Subcutaneous adipose tissue (tissue), 4 donors: Measurements from ENCODE around the gene MIX23. TPM values are rescaled to one million over a fixed set of nuclear protein-coding genes. Genes with fewer than 3 reads are reported as not detected.

Experiments used
- total RNA-seq, 4 donors: library from RNA; depleted of rRNA; stranded (reverse); fragments of >200 nt; gene quantifications; one replicate each; pipeline ENCODE4 v1.1.0, GENCODE V29; 2016
- TF ChIP-seq, protein P1 (sequence below): fragments of 450-650 bp; IDR thresholded peaks from one replicate; pipeline ENCODE4 v1.5.1; 2016; ENCODE audit warnings: low read depth, mild to moderate bottlenecking, control low read depth, antibody characterized with exemption, moderate library complexity

Gene MIX23
- total RNA-seq, 4 donors from 2014 or later = 10.4 to 20.2 (median 14.4) TPM

DNA sequence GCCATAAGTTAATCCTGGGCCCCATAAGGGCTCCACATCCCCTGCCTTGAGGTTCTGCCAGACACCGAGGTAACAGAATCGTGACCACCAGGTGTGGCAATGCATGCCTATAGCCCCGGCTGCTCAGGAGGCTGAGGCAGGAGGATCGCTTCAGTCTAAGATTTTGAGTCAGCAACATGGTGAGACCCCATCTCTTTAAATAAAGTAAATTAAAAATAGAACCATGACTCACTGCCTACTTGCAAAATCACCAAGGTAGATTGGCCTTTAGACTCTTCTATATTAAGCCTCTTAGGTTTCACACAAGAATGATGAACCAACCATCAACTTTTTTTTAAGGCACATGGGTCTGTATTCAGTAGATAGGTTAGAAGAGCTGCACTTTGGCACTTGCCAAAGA lies 23.2 kb upstream of the MIX23 start:
- TF ChIP-seq, protein P1, sequence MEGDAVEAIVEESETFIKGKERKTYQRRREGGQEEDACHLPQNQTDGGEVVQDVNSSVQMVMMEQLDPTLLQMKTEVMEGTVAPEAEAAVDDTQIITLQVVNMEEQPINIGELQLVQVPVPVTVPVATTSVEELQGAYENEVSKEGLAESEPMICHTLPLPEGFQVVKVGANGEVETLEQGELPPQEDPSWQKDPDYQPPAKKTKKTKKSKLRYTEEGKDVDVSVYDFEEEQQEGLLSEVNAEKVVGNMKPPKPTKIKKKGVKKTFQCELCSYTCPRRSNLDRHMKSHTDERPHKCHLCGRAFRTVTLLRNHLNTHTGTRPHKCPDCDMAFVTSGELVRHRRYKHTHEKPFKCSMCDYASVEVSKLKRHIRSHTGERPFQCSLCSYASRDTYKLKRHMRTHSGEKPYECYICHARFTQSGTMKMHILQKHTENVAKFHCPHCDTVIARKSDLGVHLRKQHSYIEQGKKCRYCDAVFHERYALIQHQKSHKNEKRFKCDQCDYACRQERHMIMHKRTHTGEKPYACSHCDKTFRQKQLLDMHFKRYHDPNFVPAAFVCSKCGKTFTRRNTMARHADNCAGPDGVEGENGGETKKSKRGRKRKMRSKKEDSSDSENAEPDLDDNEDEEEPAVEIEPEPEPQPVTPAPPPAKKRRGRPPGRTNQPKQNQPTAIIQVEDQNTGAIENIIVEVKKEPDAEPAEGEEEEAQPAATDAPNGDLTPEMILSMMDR = no peak

DNA sequence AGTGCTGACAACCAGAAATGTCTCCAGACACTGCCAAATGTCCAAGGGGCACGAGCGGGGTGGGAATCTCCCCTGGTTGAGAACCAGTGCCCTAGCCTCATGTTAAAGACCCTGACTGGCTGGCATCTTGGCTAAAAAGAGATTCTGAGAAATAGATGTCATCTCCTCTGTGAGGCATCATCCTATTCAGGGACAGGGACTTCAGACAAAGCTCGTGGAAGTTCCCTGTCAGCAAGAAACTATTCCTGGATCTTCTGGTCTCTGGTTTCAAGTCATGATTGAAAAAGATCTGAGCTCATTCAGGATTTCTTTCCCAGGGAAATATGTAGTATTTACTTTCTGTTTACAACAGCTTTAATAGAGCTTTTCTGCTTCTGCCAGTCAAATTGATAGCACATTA lies 22.0 kb upstream of the MIX23 start:
- TF ChIP-seq, protein P1 = no peak

DNA sequence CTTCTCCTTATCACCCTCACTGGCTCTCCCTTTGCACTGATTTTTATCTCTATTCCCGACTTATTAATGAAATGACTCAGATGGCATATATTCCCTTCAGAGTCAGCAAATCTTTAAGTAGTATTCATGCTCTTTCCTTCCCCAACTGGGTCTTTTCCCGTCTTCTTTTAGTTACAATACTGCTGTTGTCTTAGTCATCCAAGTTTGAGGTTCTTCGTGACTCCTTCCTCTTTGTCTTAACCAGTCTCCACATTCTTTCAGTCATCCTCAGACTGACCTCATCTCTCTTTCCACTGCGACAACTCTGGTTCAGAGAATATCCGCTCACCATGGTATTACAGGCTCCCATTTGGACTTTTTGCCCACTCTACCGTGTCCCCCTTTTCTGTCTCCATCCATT lies 20.5 kb upstream of the MIX23 start:
- TF ChIP-seq, protein P1 = no peak

DNA sequence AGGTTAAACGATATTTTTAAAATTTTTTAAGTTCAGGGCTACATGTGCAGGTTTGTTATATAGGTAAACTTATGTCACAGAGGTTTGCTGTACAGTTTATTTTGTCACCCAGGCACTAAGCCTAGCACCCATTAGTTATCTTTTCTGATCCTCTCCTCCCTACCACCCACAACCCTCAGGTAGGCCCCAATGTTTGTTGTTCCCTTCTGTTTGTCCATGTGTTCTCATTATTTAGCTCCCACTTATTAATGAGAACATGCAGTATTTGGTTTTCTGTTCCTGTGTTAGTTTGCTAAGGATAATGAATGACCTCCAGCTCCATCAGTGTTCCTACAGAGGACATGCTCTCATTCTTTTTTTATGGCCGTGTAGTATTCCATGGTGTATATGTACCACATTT lies 15.9 kb upstream of the MIX23 start:
- TF ChIP-seq, protein P1 = no peak

DNA sequence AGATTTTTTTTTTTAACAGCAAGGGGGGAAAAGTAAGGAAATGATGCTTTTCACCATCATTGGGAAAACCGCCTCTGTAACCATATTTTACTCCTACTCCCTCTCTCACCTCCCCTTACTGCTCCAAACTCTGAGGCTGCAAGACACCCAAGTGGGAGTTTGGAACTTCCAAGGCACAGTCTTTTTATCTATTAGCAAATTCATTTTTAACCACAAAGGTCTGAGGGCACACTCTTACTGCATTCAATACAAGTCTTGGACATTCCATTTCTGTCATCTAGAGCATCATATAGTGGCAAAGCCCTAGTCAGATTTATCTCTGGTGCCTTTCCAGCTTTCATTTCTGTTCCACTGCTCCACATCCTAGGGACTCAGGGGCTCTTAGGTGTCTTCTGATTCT lies 14.2 kb upstream of the MIX23 start:
- TF ChIP-seq, protein P1 = no peak

DNA sequence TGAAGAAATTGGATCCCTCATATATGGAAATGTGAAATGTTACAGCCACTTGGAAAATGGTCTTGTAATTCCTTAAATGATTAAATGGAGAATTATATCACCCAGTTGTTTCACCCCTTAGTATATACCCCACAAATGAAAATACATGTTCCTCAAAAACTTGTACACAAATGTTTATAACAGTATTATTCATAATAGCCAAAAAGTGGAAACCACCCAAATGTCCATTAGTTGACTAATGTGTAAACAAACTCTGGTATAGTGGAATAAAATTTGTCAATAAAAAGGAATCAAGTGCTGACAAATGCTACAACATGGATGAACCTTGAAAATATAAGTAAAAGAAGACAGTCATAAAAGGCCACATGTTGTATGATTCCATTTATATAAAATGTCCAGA lies 13.5 kb upstream of the MIX23 start:
- TF ChIP-seq, protein P1 = no peak

DNA sequence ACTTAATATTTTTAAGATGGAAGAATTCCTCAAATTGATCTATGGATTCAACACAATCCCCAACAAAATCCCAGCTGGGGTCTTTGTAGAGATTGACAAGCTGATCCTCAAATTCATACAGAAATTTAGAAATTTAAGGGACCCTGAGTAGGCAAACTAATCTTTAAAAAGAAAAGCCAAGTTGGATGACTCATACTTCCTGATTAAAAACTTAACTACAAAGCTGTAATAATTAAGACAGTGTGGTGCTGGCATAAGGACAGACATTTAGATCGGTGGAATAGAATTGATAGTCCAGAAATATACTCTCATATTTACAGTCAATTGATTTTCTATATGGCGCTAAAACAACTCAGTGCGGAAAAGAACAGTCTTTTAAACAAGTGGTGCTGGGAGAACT lies 12.6 kb upstream of the MIX23 start:
- TF ChIP-seq, protein P1 = no peak
